K562 (cell line): ENCODE data around the gene LCP2. TPM values are rescaled to one million over a fixed set of nuclear protein-coding genes. Genes with fewer than 3 reads are reported as not detected.

Experiments used
- ATF7 ChIP-seq: fragments of 450-650 bp; IDR thresholded peaks from 2 replicates; pipeline ENCODE4 v1.7.1; 2014; ENCODE audit warnings: mild to moderate bottlenecking, moderate library complexity
- BRD4 ChIP-seq: fragments of 200-600 bp; sonication (generic); IDR thresholded peaks from 2 replicates; pipeline ENCODE4 v1.6.1; 2017; ENCODE audit warnings: inconsistent platforms
- JUN ChIP-seq, 2 experiments: sonication (generic) in 1 of 2; formaldehyde crosslinking in 1 of 2; IDR thresholded peaks; 2 replicates each; pipeline versions ENCODE4 v1.6.1 to v1.8.0; 2012 to 2022; ENCODE audit warnings: borderline replicate concordance in 2 of 2, mild to moderate bottlenecking in 2 of 2, improper control_type of control experiment in 1 of 2, low read depth in 1 of 2, low read length in 1 of 2, missing genetic modification reagents in 1 of 2
- KLF16 ChIP-seq: IDR thresholded peaks from 2 replicates; pipeline ENCODE4 v1.6.1; 2016; ENCODE audit warnings: antibody characterized with exemption
- MIER1 ChIP-seq: fragments of 450-650 bp; IDR thresholded peaks from 2 replicates; pipeline ENCODE4 v1.6.1; 2016; ENCODE audit warnings: antibody characterized with exemption, mild to moderate bottlenecking, low read depth
- NBN ChIP-seq: fragments of 450-650 bp; IDR thresholded peaks from 2 replicates; pipeline ENCODE4 v1.6.1; 2016; ENCODE audit warnings: low read depth, mild to moderate bottlenecking
- NCOA4 ChIP-seq: fragments of 450-650 bp; IDR thresholded peaks from 2 replicates; pipeline ENCODE4 v1.6.1; 2018; ENCODE audit warnings: mild to moderate bottlenecking; ENCODE audit not compliant: partially characterized antibody
- SMARCC2 ChIP-seq: fragments of 450-650 bp; IDR thresholded peaks from 2 replicates; pipeline ENCODE4 v1.6.1; 2017; ENCODE audit warnings: antibody characterized with exemption, moderate library complexity, mild to moderate bottlenecking, low read depth
- ZKSCAN8 ChIP-seq: fragments of 200-800 bp; sonication (Bioruptor generic); IDR thresholded peaks from 2 replicates; pipeline ENCODE4 v1.6.1; 2016; ENCODE audit warnings: missing genetic modification characterization, missing compliant biosample characterization
- ZNF175 ChIP-seq: fragments of 200-800 bp; sonication (Bioruptor generic); IDR thresholded peaks from 2 replicates; pipeline ENCODE4 v1.6.1; 2016; ENCODE audit warnings: low read depth, mild to moderate bottlenecking, missing genetic modification characterization, missing compliant biosample characterization
- ZNF583 ChIP-seq: fragments of 250-450 bp; sonication (Bioruptor Pico); IDR thresholded peaks from 2 replicates; pipeline ENCODE4 v1.4.0; 2020
- polyA plus RNA-seq, 8 experiments: library from polyadenylated mRNA; depleted of rRNA in 4 of 8; stranded (reverse) in 5 of 8; unstranded in 3 of 8; fragments of >200 nt; fragmentation: Nextera tagmentation in 2 of 8; fragmentation: Illumina TruSeq in 1 of 8; extraction: Ambion mirVana in 2 of 8; extraction: Trizol in 1 of 8; gene quantifications; 2 replicates each; pipeline versions ENCODE4 v1.2.1 to v1.2.3, GENCODE V29; 2011 to 2014; ENCODE audit warnings: inconsistent platforms in 1 of 8, missing spikeins in 1 of 8
- total RNA-seq, 7 experiments: library from RNA; depleted of rRNA in 6 of 7; stranded (reverse); fragments of >200 nt in 6 of 7; fragmentation: Illumina TruSeq in 2 of 7; extraction: Trizol in 2 of 7; gene quantifications; 2 replicates each; pipeline versions ENCODE4 v1.2.1 to v1.2.3, GENCODE V29; 2011 to 2021; ENCODE audit warnings: low replicate concordance in 1 of 7
- TF ChIP-seq, protein P1 (sequence below): fragments of 200-800 bp; sonication (Bioruptor generic); IDR thresholded peaks from 2 replicates; pipeline ENCODE4 v1.6.1; 2017; ENCODE audit warnings: missing genetic modification characterization, missing compliant biosample characterization
- TF ChIP-seq, protein P2 (sequence below): sonication (generic); formaldehyde crosslinking; IDR thresholded peaks from 2 replicates; pipeline ENCODE4 v1.9.0; 2022; ENCODE audit warnings: mild to moderate bottlenecking, missing genetic modification reagents
- TF ChIP-seq, protein P3 (sequence below): fragments of 450-650 bp; conservative IDR thresholded peaks from 2 replicates; pipeline ENCODE4 v1.6.1; 2016; ENCODE audit warnings: missing genetic modification characterization, low read depth, mild to moderate bottlenecking, missing compliant biosample characterization, moderate library complexity
- TF ChIP-seq, protein P4 (sequence below): fragments of 150-350 bp; IDR thresholded peaks from 2 replicates; pipeline ENCODE4 v1.6.1; 2014; ENCODE audit warnings: low read depth, mild to moderate bottlenecking, low read length, borderline replicate concordance

The LCP2 gene
- total and polyA plus RNA-seq, 9 of the 15 experiments (the other 6 are each of a cell fraction or from before 2014, with no cell fraction given): 4.0 to 31.3 (median 14.6) TPM

DNA sequence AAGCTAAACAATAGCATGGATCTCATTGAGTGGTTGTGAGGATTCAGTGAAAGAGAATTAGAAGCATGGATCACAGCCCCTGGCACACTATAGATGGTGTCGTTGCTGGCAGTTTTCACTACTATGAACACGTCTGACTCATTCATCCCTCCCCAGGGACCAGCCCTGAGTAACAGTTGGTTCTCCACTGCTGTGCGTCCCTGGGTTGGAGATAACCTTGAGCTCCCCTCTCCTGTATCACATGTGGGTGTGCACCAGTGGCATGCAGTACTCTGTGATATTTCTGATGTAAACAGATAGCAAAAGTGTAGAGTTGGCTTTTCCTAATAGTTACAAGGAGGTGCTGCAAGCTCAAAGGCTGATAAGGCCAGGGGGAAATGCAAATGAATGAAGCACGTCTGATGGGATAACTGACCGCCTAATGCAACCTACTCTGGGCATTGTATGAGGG, 8.8 kb upstream of the LCP2 start (continued):
- TF ChIP-seq, protein P1, sequence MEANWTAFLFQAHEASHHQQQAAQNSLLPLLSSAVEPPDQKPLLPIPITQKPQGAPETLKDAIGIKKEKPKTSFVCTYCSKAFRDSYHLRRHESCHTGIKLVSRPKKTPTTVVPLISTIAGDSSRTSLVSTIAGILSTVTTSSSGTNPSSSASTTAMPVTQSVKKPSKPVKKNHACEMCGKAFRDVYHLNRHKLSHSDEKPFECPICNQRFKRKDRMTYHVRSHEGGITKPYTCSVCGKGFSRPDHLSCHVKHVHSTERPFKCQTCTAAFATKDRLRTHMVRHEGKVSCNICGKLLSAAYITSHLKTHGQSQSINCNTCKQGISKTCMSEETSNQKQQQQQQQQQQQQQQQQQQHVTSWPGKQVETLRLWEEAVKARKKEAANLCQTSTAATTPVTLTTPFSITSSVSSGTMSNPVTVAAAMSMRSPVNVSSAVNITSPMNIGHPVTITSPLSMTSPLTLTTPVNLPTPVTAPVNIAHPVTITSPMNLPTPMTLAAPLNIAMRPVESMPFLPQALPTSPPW (CRISPR knock-in tag): peak; percentile 52
- peak; percentile 59; the same call in 1 of the 2 replicates for TF ChIP-seq JUN (IDR thresholded peaks at IDR 0.05; ENCODE audit: borderline replicate concordance, low read depth, low read length)
- 0 out of 2 replicates have a peak, but pooled peaks have one; percentile 29 for TF ChIP-seq JUN (CRISPR knock-in tag; IDR thresholded peaks at IDR 0.05; ENCODE audit: borderline replicate concordance)
- TF ChIP-seq, protein P2, sequence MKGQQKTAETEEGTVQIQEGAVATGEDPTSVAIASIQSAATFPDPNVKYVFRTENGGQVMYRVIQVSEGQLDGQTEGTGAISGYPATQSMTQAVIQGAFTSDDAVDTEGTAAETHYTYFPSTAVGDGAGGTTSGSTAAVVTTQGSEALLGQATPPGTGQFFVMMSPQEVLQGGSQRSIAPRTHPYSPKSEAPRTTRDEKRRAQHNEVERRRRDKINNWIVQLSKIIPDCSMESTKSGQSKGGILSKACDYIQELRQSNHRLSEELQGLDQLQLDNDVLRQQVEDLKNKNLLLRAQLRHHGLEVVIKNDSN (CRISPR knock-in tag): peak; percentile 70
- peak; percentile 37; the same call in 1 of the 2 replicates for TF ChIP-seq NBN
- TF ChIP-seq BRD4: peak; percentile 52; the same call in 1 of the 2 replicates
- TF ChIP-seq, protein P3, sequence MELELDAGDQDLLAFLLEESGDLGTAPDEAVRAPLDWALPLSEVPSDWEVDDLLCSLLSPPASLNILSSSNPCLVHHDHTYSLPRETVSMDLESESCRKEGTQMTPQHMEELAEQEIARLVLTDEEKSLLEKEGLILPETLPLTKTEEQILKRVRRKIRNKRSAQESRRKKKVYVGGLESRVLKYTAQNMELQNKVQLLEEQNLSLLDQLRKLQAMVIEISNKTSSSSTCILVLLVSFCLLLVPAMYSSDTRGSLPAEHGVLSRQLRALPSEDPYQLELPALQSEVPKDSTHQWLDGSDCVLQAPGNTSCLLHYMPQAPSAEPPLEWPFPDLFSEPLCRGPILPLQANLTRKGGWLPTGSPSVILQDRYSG (tag): peak; percentile 59; the same call in 1 of the 2 replicates
- TF ChIP-seq MIER1: no peak
- TF ChIP-seq KLF16: peak; percentile 85
- peak; percentile 69 for TF ChIP-seq ATF7
- no peak for TF ChIP-seq NCOA4
- 0 out of 2 replicates have a peak, but pooled peaks have one; percentile 45 for TF ChIP-seq SMARCC2
- TF ChIP-seq ZNF175 (CRISPR knock-in tag): peak; percentile 92
- TF ChIP-seq, protein P4, sequence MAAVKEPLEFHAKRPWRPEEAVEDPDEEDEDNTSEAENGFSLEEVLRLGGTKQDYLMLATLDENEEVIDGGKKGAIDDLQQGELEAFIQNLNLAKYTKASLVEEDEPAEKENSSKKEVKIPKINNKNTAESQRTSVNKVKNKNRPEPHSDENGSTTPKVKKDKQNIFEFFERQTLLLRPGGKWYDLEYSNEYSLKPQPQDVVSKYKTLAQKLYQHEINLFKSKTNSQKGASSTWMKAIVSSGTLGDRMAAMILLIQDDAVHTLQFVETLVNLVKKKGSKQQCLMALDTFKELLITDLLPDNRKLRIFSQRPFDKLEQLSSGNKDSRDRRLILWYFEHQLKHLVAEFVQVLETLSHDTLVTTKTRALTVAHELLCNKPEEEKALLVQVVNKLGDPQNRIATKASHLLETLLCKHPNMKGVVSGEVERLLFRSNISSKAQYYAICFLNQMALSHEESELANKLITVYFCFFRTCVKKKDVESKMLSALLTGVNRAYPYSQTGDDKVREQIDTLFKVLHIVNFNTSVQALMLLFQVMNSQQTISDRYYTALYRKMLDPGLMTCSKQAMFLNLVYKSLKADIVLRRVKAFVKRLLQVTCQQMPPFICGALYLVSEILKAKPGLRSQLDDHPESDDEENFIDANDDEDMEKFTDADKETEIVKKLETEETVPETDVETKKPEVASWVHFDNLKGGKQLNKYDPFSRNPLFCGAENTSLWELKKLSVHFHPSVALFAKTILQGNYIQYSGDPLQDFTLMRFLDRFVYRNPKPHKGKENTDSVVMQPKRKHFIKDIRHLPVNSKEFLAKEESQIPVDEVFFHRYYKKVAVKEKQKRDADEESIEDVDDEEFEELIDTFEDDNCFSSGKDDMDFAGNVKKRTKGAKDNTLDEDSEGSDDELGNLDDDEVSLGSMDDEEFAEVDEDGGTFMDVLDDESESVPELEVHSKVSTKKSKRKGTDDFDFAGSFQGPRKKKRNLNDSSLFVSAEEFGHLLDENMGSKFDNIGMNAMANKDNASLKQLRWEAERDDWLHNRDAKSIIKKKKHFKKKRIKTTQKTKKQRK: no peak
- peak; percentile 69 for TF ChIP-seq ZKSCAN8 (CRISPR knock-in tag)
- no peak for TF ChIP-seq ZNF583 (CRISPR knock-in tag)
